Kidney (tissue), 14 donors: Measurements from ENCODE around the gene HOXD4. TPM values are rescaled to one million over a fixed set of nuclear protein-coding genes. Genes with fewer than 3 reads are reported as not detected.

Experiments used
- DNase-seq, 5 donors: peaks; one replicate each; pipeline ENCODE4 v3.0.0-alpha.2; 2013 to 2020
- FAIRE-seq: peaks from 2 replicates; lab custom pipeline; 2012; peaks lifted over from hg19 to GRCh38; lab: Jason Lieb, UNC
- H3K27ac ChIP-seq, 2 donors: one replicate each; pipeline ENCODE4 v1.7.0; 2013; ENCODE audit warnings: low read depth in 2 of 2, low read length in 2 of 2, inconsistent platforms in 1 of 2
- H3K27me3 ChIP-seq: one replicate; pipeline ENCODE4 v1.7.1; 2013; ENCODE audit warnings: low read length, inconsistent platforms; ENCODE audit not compliant: control insufficient read depth, insufficient read depth
- H3K36me3 ChIP-seq, 3 donors: one replicate each; pipeline versions ENCODE4 v1.7.0 to v1.7.1; 2013; ENCODE audit warnings: low read length in 3 of 3, control low read depth in 1 of 3, inconsistent platforms in 1 of 3; ENCODE audit not compliant: insufficient read depth in 3 of 3, control insufficient read depth in 2 of 3
- H3K4me1 ChIP-seq, 3 donors: one replicate each; pipeline versions ENCODE4 v1.7.0 to v1.7.1; 2013; ENCODE audit warnings: low read length in 3 of 3, inconsistent platforms in 1 of 3, low read depth in 1 of 3; ENCODE audit not compliant: control insufficient read depth in 2 of 3, insufficient read depth in 2 of 3
- H3K4me3 ChIP-seq, 3 donors: one replicate each; pipeline versions ENCODE4 v1.7.0 to v1.8.1; 2013; ENCODE audit warnings: low read length in 3 of 3, control low read depth in 1 of 3, inconsistent platforms in 1 of 3
- H3K9ac ChIP-seq, 3 donors: one replicate each; pipeline versions ENCODE4 v1.7.0 to v1.7.1; 2013; ENCODE audit warnings: low read length in 3 of 3, control low read depth in 1 of 3, inconsistent platforms in 1 of 3
- H3K9me3 ChIP-seq, 3 donors: one replicate each; pipeline versions ENCODE4 v1.7.0 to v1.7.1; 2013; ENCODE audit warnings: low read length in 3 of 3, control low read depth in 1 of 3, inconsistent platforms in 1 of 3; ENCODE audit not compliant: control insufficient read depth in 2 of 3, insufficient read depth in 1 of 3
- CTCF ChIP-seq: IDR thresholded peaks from 3 replicates; pipeline ENCODE4 v1.5.1; 2012; ENCODE audit warnings: mild to moderate bottlenecking, moderate library complexity, borderline replicate concordance; ENCODE audit not compliant: insufficient read depth; ENCODE audit errors: extremely low read depth
- intact Hi-C: fragments of 100-400 bp; cut with DNase I; formaldehyde crosslinking; loops from one replicate; pipeline ENCODE4 v1.11.1; 2022
- polyA plus RNA-seq: library from polyadenylated mRNA; stranded (reverse); fragments of 350-450 nt; fragmentation: Illumina TruSeq; extraction: RNeasy Lipid Tissue Mini Kit (QIAGEN cat#74804); gene quantifications from one replicate; pipeline ENCODE4 v1.2.3, GENCODE V29; 2014; ENCODE audit warnings: low read depth, low replicate concordance; ENCODE audit not compliant: insufficient read depth
- total RNA-seq: library from RNA; stranded (reverse); fragmentation: NEBNext Ultra II Directional; extraction: Animal tissue kit (Norgen Biotek cat#: 25700); gene quantifications from one replicate; pipeline ENCODE4 v1.2.1, GENCODE V29; 2021
- donor health status: control.
- donor health status: control.
- donor health status: control.
- donor health status: control.
- donor health status: control.
- donor health status: DM: yes; HTN: yes; CAD: no.
- donor health status: Normal renal cell carcinoma (clear cell type).

HOXD4 gene
- total and polyA plus RNA-seq, 2 donors from 2014 or later, result 12.1 to 27.8 TPM

- no peak for TF ChIP-seq CTCF
- no peaks in the 10 kb centered on the region for H3K27me3 ChIP-seq
- H3K4me1 ChIP-seq, result peaks cover 5 to 15% (median 13%) of the 10 kb centered on the region in 3 donors
- DNase-seq (peak; percentile 91 to 97 (median 96)), FAIRE-seq (no peak)
- H3K9me3 ChIP-seq, result no peaks in the 10 kb centered on the region
- intact Hi-C loops, result no loop called here
- peak overlapping the region; percentile 81 to 96 (median 90) for H3K9ac ChIP-seq
- no peaks in the 10 kb centered on the region for H3K36me3 ChIP-seq
- peak overlapping the region; percentile 89 to 94 for H3K27ac ChIP-seq
- H3K4me3 ChIP-seq, result peak overlapping the region; percentile 67 to 85 (median 81)
These were observed 21.0 kb upstream of the HOXD4 start for GRCh38 chr2:176130147-176130956.

- peak overlapping the region; percentile 67 to 85 (median 81) for H3K4me3 ChIP-seq
- H3K9me3 ChIP-seq, result no peaks in the 10 kb centered on the region
- DNase-seq (peak in 1 of 5 donors; percentile 39), FAIRE-seq (no peak)
- H3K4me1 ChIP-seq, result peaks cover 5 to 12% (median 9%) of the 10 kb centered on the region in 3 donors
- H3K27ac ChIP-seq, result peak overlapping the region; percentile 89 to 94
- H3K36me3 ChIP-seq, result no peaks in the 10 kb centered on the region
- H3K27me3 ChIP-seq, result no peaks in the 10 kb centered on the region
- peak overlapping the region; percentile 81 to 96 (median 90) for H3K9ac ChIP-seq
- no peak for TF ChIP-seq CTCF
- intact Hi-C loops, result no loop called here
These were observed 20.1 kb upstream of the HOXD4 start for GRCh38 chr2:176130957-176131847.

DNA sequence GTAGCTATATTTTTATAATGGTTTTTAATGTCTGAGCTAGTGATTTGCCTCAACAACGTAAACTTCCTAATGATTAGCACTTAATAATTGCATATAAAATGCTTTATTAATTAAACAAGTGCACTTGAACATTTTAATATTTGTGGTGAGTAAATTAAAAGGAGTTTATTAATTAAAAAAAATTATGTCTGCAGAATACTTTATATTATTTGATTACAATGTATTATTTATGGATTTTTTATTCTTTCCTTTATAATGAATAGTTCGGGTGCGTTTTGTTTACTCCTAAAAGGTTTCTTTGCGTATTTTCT lies 19.5 kb upstream of the HOXD4 start:
- Histone ChIP-seq H3K4me3 (peak overlapping the region; percentile 67 to 85 (median 81)), H3K36me3 (no peaks in the 10 kb centered on the region), H3K9me3 (no peaks in the 10 kb centered on the region), H3K27me3 (no peaks in the 10 kb centered on the region), H3K4me1 (peaks cover 5 to 12% (median 8%) of the 10 kb centered on the region in 3 donors), H3K27ac (peak overlapping the region; percentile 94 to 97), H3K9ac (peak overlapping the region; percentile 90 to 96 (median 95))
- intact Hi-C loops, result no loop called here
- no peak for FAIRE-seq
- DNase-seq, result no peak
- TF ChIP-seq CTCF, result no peak
